Stimulated activated CD8-positive, alpha-beta memory T cell treated with anti-CD3 and anti-CD28 coated beads, Interleukin-4, amount 100 ng/mL, for 4 hours (primary cell): Measurements from ENCODE around the gene CNPY1.

ENCODE experiments used
- DNase-seq, 2 donors: peaks; one replicate each; pipeline ENCODE4 v3.0.0-alpha.2; 2020; ENCODE audit warnings: low read depth in 2 of 2, low spot score in 1 of 2

Gene CNPY1

GRCh38 chr7:155514296-155514695 lies 32.1 kb downstream of the CNPY1 start:
- DNase-seq, result no peak

GRCh38 chr7:155513543-155514285 lies 32.6 kb downstream of the CNPY1 start:
- no peak for DNase-seq

GRCh38 chr7:155512246-155512887 lies 34.0 kb downstream of the CNPY1 start:
- no peak for DNase-seq

- no peak for DNase-seq
These were observed 34.7 kb downstream of the CNPY1 start for GRCh38 chr7:155511702-155511996.

- no peak for DNase-seq
These were observed 35.2 kb downstream of the CNPY1 start for GRCh38 chr7:155510975-155511701.

GRCh38 chr7:155509725-155510551 lies 36.4 kb downstream of the CNPY1 start:
- no peak for DNase-seq

- no peak for DNase-seq
These were observed 37.0 kb downstream of the CNPY1 start for GRCh38 chr7:155509359-155509724.

GRCh38 chr7:155508376-155509358 lies 37.7 kb downstream of the CNPY1 start:
- no peak for DNase-seq

GRCh38 chr7:155507576-155507975 lies 38.8 kb downstream of the CNPY1 start:
- no peak for DNase-seq

- no peak for DNase-seq
These were observed 39.5 kb downstream of the CNPY1 start for GRCh38 chr7:155506854-155507337.

GRCh38 chr7:155505422-155505793 lies 41.0 kb downstream of the CNPY1 start:
- DNase-seq, result no peak

GRCh38 chr7:155497149-155497901 lies 49.0 kb downstream of the CNPY1 start:
- DNase-seq, result no peak

GRCh38 chr7:155496267-155497005 lies 49.9 kb downstream of the CNPY1 start:
- no peak for DNase-seq

- no peak for DNase-seq
These were observed 50.7 kb downstream of the CNPY1 start for GRCh38 chr7:155495440-155496248.

GRCh38 chr7:155494551-155494950 lies 51.8 kb downstream of the CNPY1 start:
- DNase-seq, result no peak

GRCh38 chr7:155493744-155494538 lies 52.4 kb downstream of the CNPY1 start:
- DNase-seq, result no peak

- no peak for DNase-seq
These were observed 54.5 kb downstream of the CNPY1 start for GRCh38 chr7:155491812-155492211.
